Activated naive CD8-positive, alpha-beta T cell treated with anti-CD3 and anti-CD28 coated beads, Interleukin-2, amount 10 ng/mL, durations not matched to agents 7 days and 5 days (primary cell): ENCODE results near the gene ZFAND3. TPM values are rescaled to one million over a fixed set of nuclear protein-coding genes. Genes with fewer than 3 reads are reported as not detected.
"Not testable (repeated sequence)": the region's sequence is repeated elsewhere in the genome, so short reads cannot be mapped to it uniquely, and the experiment has no call there.

Experiments
- ATAC-seq: fragments of 150-1000 bp; cut with Tn5 transposase; one replicate; pipeline ENCODE4 v1.10.0; 2021; ENCODE audit warnings: low read depth, moderate library complexity
- POLR2A ChIA-PET: fragments of 350-600 bp; sonication (Branson Sonifier 250); formaldehyde crosslinking; loops from one replicate; lab custom pipeline; 2021; ENCODE audit warnings: antibody characterized with exemption; lab: Charles Lee
- DNase-seq: peaks from one replicate; pipeline ENCODE4 v3.0.0; 2021
- H3K27ac Mint-ChIP-seq: one replicate; pipeline ENCODE4 v1.8.0; 2022; ENCODE audit warnings: mild to moderate bottlenecking, mixed read lengths
- H3K27me3 Mint-ChIP-seq: one replicate; pipeline ENCODE4 v1.8.0; 2022; ENCODE audit warnings: mild to moderate bottlenecking, moderate library complexity, mixed read lengths
- H3K36me3 Mint-ChIP-seq: one replicate; pipeline ENCODE4 v1.8.0; 2021; ENCODE audit warnings: mild to moderate bottlenecking, mixed read lengths
- H3K4me1 Mint-ChIP-seq: one replicate; pipeline ENCODE4 v1.8.0; 2021; ENCODE audit warnings: mixed read lengths
- H3K4me3 Mint-ChIP-seq: one replicate; pipeline ENCODE4 v1.8.0; 2022; ENCODE audit warnings: mild to moderate bottlenecking, moderate library complexity, mixed read lengths
- H3K9me3 Mint-ChIP-seq: one replicate; pipeline ENCODE4 v1.8.0; 2021; ENCODE audit warnings: mixed read lengths
- total RNA-seq, 2 experiments: library from RNA; stranded (reverse); gene quantifications; one replicate each; pipeline ENCODE4 v1.2.3, GENCODE V29; 2021

ZFAND3 gene
- total RNA-seq, 2 experiments from 2014 or later: 35.7 to 36.3 TPM

DNA sequence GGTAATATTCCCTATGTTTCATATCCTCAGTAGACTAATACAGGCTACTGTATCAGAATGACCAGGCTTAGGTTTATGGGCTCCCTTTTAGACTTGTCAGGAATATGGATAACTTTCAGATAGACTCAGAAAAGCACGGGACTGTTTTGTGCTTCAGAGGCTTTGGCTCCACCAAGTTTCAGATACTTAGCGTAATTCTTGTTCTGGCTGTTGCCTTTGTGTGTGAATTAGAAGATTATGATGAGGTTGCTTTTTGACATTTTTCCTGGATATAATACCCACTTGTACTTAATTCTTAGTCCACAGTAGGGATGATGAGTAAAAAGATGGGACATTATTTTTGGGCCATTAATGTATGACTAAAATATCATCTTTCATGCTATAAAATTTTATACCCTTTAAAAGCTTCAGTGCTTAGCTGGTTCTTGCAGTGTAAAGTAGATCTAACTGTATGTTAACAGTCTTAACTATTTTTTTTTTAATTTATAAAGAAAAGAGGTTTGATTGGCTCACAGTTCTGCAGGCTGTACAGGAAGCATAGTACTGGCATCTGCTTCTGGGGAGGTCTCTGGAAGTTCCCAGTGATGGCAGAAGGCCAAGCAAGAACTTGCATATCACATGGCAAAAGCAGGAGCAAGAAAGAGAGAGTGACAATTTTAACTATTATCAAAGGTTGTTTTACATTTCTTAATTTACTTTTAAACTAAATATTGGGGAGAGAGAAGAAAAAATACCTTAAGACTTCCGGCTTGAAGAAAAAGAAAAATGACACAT is 120.7 kb downstream of the ZFAND3 start:
- DNase-seq (no peak), ATAC-seq (no peak)
- POLR2A ChIA-PET: no interaction called here
- Mint-ChIP-seq H3K4me3 (no peak overlapping the region), H3K4me1 (peaks cover 27% of the 10 kb centered on the region), H3K27me3 (no peaks in the 10 kb centered on the region), H3K9me3 (no peaks in the 10 kb centered on the region), H3K36me3 (peaks cover 18% of the 10 kb centered on the region), H3K27ac (no peak overlapping the region)

DNA sequence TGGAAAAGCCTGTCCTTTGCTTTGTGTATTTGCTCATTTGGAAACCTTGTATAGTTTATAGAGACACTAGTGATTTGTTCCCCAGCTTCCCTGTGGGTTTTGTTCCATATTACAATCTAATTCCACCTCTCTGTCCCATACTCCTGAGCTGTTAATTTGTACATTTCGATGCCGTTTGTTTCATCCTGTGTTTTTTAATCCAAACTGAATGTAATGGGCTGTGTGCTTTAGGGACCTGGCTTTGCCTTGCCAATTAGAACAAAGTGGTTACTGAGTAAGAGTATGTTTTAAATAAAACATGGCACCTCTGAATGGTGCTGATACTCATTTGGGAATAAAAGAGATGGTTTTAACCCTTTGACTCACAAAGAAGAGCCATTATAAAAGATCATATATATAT is 122.3 kb downstream of the ZFAND3 start:
- H3K36me3 Mint-ChIP-seq: peaks cover 14% of the 10 kb centered on the region
- H3K4me3 Mint-ChIP-seq: no peak overlapping the region
- no peaks in the 10 kb centered on the region for H3K27me3 Mint-ChIP-seq
- H3K4me1 Mint-ChIP-seq: peaks cover 24% of the 10 kb centered on the region
- POLR2A ChIA-PET: no interaction called here
- no peaks in the 10 kb centered on the region for H3K9me3 Mint-ChIP-seq
- no peak for ATAC-seq
- no peak for DNase-seq
- H3K27ac Mint-ChIP-seq: no peak overlapping the region

GRCh38 chr6:37942606-37943376 is 123.3 kb downstream of the ZFAND3 start:
- H3K27me3 Mint-ChIP-seq: no peaks in the 10 kb centered on the region
- POLR2A ChIA-PET: no interaction called here
- no peak overlapping the region for H3K4me3 Mint-ChIP-seq
- no peak overlapping the region for H3K27ac Mint-ChIP-seq
- peaks cover 18% of the 10 kb centered on the region for H3K4me1 Mint-ChIP-seq
- ATAC-seq: no peak
- DNase-seq: no peak
- no peaks in the 10 kb centered on the region for H3K9me3 Mint-ChIP-seq
- peaks cover 15% of the 10 kb centered on the region for H3K36me3 Mint-ChIP-seq

DNA sequence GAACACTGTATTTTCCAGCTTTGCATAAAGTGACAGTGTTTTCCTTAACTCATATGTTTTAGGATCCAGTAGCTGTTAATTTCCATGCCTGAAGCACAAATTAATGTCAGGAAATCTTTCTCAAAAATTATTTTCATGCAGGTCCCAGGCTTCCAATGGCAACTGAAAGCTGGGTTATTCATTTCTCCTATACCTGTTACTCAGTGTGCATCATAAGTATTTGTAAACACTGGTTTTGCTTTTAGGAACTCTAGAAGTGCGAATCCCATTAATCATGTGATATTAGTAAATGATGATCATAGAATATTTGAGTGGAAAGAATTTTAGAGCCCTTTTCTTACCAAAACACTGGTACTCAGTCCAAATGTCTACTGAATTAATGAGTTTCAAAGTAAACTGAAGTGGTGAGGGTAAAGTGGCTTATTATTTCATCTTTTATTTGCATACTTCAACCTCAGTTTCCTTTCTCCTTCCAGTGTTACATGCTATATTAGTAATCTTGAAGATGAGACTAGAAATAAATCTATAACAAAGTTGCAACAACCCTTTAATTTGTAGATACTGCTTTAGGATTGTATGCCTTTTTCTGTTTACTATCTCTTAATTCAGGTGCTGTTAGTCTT is 124.0 kb downstream of the ZFAND3 start:
- H3K4me3 Mint-ChIP-seq: no peak overlapping the region
- H3K27me3 Mint-ChIP-seq: no peaks in the 10 kb centered on the region
- H3K27ac Mint-ChIP-seq: no peak overlapping the region
- ATAC-seq (no peak), DNase-seq (no peak)
- POLR2A ChIA-PET: no interaction called here
- peaks cover 18% of the 10 kb centered on the region for H3K4me1 Mint-ChIP-seq
- H3K36me3 Mint-ChIP-seq: peaks cover 18% of the 10 kb centered on the region
- H3K9me3 Mint-ChIP-seq: peaks cover 1% of the 10 kb centered on the region

- H3K4me3 Mint-ChIP-seq: no peak overlapping the region
- H3K4me1 Mint-ChIP-seq: peaks cover 18% of the 10 kb centered on the region
- H3K9me3 Mint-ChIP-seq: peaks cover 3% of the 10 kb centered on the region
- peaks cover 21% of the 10 kb centered on the region for H3K36me3 Mint-ChIP-seq
- ATAC-seq: no peak
- no peaks in the 10 kb centered on the region for H3K27me3 Mint-ChIP-seq
- no peak for DNase-seq
- no peak overlapping the region for H3K27ac Mint-ChIP-seq
- POLR2A ChIA-PET: interaction anchor here (0.6 kb wide), 1 partner anchor 12 kb away, joined by 4 read pairs; no protein-coding TSS in a partner anchor
Measured at GRCh38 chr6:37946057-37946456, 126.5 kb downstream of the ZFAND3 start.

DNA sequence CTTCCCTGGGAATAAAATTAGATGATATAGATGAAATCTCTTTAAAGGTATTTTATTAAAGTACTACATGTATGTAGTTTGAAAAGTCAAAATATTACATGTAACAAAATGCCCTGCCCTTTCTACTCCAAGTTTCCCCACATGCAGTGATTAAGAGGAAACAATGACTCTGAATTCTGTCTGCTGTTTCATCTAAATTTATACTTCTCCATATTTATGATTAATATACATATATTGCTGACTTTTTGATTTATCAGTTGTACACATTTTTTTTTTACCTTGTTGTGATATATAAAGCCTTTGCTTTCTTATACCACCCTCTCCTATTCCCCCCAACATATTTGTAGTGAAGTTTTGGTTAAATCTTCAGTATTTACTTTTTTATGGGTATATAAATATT is 127.9 kb downstream of the ZFAND3 start:
- DNase-seq: no peak
- H3K27ac Mint-ChIP-seq: no peak overlapping the region
- no peaks in the 10 kb centered on the region for H3K27me3 Mint-ChIP-seq
- peaks cover 3% of the 10 kb centered on the region for H3K9me3 Mint-ChIP-seq
- POLR2A ChIA-PET: no interaction called here
- no peak for ATAC-seq
- H3K4me1 Mint-ChIP-seq: peaks cover 27% of the 10 kb centered on the region
- H3K4me3 Mint-ChIP-seq: no peak overlapping the region
- H3K36me3 Mint-ChIP-seq: peaks cover 21% of the 10 kb centered on the region

DNA sequence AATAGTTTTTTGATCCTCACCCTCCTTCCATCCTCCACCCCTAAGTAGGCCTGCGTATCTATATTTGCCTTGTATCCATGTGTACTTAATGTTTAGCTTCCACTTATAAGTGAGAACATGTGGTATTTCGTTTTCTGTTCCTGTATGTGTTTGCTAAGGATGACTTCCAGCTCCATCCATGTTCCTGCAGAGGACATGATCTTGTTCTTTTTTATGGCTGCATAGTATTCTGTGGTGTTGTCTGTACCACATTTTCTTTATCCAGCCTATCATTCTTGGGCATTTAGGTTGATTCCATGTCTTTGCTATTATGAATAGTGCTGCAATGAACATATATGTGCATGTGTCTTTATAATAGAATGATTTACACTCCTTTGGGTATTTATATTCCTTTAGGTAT is 129.1 kb downstream of the ZFAND3 start:
- not testable (repeated sequence) for ATAC-seq, DNase-seq, H3K9me3 Mint-ChIP-seq

DNA sequence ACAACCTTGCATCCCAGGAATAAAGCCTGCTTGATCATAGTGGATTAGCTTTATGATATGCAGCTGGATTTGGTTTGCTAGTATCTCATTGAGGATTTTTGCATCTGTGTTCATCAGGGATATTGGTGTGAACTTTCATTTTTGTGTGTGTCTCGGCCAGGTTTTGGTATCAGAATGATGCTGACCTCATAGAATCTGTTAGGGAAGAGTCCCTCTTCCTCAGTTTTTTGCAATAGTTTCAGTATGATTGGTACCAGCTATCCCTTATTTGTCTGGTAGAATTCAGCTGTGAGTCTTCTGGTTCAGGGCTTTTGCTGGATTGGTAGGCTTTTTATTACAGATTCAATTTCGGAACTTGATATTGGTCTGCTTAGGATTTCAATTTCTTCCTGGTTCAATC is 132.5 kb downstream of the ZFAND3 start:
- ATAC-seq (no peak), DNase-seq (no peak)
- H3K4me3 Mint-ChIP-seq: no peak overlapping the region
- H3K27me3 Mint-ChIP-seq: no peaks in the 10 kb centered on the region
- peaks cover 17% of the 10 kb centered on the region for H3K36me3 Mint-ChIP-seq
- H3K9me3 Mint-ChIP-seq: peaks cover 3% of the 10 kb centered on the region
- peaks cover 13% of the 10 kb centered on the region for H3K4me1 Mint-ChIP-seq
- no peak overlapping the region for H3K27ac Mint-ChIP-seq
- POLR2A ChIA-PET: no interaction called here

More for the DNA sequence above, 129.1 kb downstream of the ZFAND3 start:
- H3K36me3 Mint-ChIP-seq: peaks cover 21% of the 10 kb centered on the region
- POLR2A ChIA-PET, H3K27me3 Mint-ChIP-seq, H3K4me3 Mint-ChIP-seq, H3K27ac Mint-ChIP-seq: not testable (repeated sequence)
- H3K4me1 Mint-ChIP-seq: peaks cover 25% of the 10 kb centered on the region

DNA sequence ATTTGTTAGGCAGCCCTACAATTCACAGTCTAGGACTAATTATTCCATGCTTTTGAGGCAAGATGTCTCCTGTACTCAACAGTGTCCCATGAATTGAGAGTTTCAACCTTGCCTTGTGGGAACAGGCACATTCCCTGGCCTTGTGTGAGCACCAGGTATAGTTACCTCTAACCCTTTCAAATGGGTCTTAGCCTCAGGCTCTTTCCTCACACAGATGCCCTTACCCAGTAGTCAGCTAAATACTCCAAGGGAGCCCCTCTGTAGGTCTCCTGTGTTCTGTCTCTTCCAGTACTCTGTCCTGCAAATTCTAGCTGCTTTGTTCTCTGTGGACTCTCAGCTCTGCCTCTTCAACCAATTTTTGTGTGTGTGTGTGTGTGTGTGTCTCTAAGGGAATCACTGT is 135.3 kb downstream of the ZFAND3 start:
- Mint-ChIP-seq H3K4me1 (peaks cover 13% of the 10 kb centered on the region), H3K36me3 (peaks cover 5% of the 10 kb centered on the region), H3K27me3 (no peaks in the 10 kb centered on the region), H3K9me3 (no peaks in the 10 kb centered on the region), H3K27ac (no peak overlapping the region), H3K4me3 (no peak overlapping the region)
- POLR2A ChIA-PET: no interaction called here
- DNase-seq (no peak), ATAC-seq (no peak)

GRCh38 chr6:37956711-37957275 is 137.3 kb downstream of the ZFAND3 start:
- no peak overlapping the region for H3K27ac Mint-ChIP-seq
- ATAC-seq (no peak), DNase-seq (no peak)
- H3K27me3 Mint-ChIP-seq: no peaks in the 10 kb centered on the region
- no peaks in the 10 kb centered on the region for H3K9me3 Mint-ChIP-seq
- peaks cover 5% of the 10 kb centered on the region for H3K36me3 Mint-ChIP-seq
- POLR2A ChIA-PET: no interaction called here
- H3K4me3 Mint-ChIP-seq: no peak overlapping the region
- peaks cover 15% of the 10 kb centered on the region for H3K4me1 Mint-ChIP-seq

GRCh38 chr6:37959061-37959460 is 139.5 kb downstream of the ZFAND3 start:
- ATAC-seq (no peak), DNase-seq (no peak)
- POLR2A ChIA-PET: interaction anchor here (0.5 kb wide), 1 partner anchor 105 kb away, joined by 3 read pairs; no protein-coding TSS in a partner anchor
- H3K36me3 Mint-ChIP-seq: peaks cover 15% of the 10 kb centered on the region
- H3K4me1 Mint-ChIP-seq: peaks cover 26% of the 10 kb centered on the region
- peaks cover 1% of the 10 kb centered on the region for H3K9me3 Mint-ChIP-seq
- H3K27me3 Mint-ChIP-seq: no peaks in the 10 kb centered on the region
- H3K27ac Mint-ChIP-seq: no peak overlapping the region
- no peak overlapping the region for H3K4me3 Mint-ChIP-seq

DNA sequence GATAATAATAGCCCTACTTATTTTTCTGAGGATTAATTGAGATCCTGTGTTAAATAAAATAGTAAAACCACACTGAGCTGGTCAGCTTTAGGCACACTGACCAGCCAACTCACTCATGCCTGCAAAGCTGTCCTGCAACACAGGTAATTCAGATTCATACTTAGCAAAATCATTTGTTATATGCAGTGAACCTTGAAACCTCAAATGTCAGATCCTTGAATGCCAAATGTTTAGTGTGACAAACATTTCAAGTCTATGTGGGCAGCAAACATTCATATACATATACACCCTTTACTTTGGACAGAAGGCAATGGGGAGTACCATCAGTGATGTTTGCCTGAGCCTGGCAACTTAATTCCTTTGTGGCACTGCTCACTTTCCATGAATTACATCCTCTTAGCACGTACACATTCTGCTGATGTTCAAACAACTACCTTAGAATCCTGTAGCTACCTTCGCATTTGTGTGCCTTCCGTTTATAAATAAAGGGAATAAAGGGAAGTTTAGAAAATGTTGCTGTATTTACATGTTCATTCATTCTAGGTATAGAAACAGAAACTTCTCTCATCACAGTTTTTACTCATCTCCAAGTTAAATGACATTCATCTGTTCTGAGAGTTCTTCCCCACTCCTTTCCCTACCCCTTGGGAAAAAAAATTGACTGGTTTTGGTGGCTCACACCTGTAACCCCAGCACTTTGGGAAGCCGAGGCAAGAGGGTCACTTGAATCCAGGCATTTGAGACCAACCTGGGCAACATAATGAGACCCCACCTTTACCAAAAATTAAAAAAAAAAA is 140.8 kb downstream of the ZFAND3 start:
- Mint-ChIP-seq H3K36me3 (peaks cover 19% of the 10 kb centered on the region), H3K27ac (no peak overlapping the region), H3K27me3 (no peaks in the 10 kb centered on the region), H3K4me3 (no peak overlapping the region), H3K4me1 (peaks cover 30% of the 10 kb centered on the region), H3K9me3 (peaks cover 1% of the 10 kb centered on the region)
- DNase-seq (no peak), ATAC-seq (no peak)
- POLR2A ChIA-PET: no interaction called here
